GM18867 (cell line): Measurements from ENCODE around the gene TMA16.
"Not testable (repeated sequence)": the region's sequence is repeated elsewhere in the genome, so short reads cannot be mapped to it uniquely, and the experiment has no call there.

ENCODE experiments used
- ATAC-seq: cut with Tn5 transposase; IDR thresholded peaks from one replicate; pipeline ENCODE4 v1.9.1; 2021; ENCODE audit warnings: mild to moderate bottlenecking, moderate library complexity; ENCODE audit not compliant: unreplicated experiment

Gene TMA16

DNA sequence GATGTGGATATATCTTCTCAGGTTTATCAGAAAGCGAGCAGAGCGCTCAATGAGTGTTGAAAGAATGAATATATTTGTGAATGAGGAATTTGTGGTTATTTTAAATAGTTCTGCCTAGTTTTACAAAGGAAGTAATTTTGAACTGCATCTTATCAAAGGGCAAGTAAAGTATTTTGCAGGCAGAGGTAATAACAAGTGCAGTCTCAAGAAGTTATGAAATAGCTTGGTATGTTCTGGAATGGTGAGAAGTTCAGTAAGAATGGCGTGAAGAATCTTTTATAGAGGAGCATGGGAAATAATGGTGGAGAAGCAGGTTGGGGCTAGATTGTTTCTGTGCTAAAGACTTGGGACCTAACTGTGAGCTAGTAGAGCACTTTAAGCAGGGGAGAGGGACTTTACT lies 10.9 kb downstream of the TMA16 start:
- ATAC-seq, result no peak

DNA sequence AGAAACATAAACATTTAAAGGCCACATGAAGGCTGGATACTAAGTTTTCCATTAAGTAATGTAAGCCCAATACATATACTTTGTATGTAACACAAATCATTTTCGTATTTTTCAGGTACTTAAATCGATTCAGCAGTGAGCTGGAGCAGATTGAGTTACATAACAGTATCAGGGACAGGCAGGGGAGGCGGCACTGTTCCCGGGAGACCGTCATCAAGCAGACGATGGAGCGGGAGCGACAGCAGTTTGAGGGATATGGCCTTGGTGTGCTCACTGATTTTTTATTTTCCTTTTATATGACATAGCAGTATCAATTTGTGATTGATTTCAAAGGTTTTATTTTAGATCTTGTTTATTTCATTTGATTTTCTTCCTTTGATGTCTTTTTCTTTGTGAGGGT lies 20.7 kb downstream of the TMA16 start:
- no peak for ATAC-seq

DNA sequence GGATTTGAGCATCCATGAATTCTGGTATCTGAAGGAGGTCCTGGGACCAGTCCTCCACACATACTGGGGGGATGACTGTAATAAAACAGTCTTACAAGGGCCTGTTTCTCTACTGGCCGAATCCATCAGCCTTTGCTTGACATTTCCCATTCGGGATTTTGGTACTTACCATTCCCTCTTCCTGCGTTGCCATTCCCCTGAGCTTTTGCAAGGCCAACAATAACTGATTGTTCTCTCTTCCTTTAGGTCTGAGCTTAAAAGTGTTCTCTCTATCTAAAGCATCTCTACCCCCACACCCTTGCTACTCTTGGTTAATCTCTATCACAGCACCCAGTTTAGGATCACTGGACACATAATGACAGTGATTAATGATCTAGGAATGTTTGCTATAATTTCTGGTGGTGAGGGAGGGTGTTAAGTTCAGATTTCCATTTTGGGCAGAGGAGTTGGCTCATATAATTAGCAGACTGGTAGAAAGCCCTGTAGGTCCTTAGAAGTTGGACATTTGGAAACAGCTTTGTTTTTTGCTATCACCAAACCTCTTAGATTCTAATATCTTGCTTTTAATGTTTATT lies 29.4 kb downstream of the TMA16 start:
- no peak for ATAC-seq

- no peak for ATAC-seq
Measured at GRCh38 chr4:163525982-163526381, 31.5 kb downstream of the TMA16 start.

GRCh38 chr4:163527172-163527571 lies 32.7 kb downstream of the TMA16 start:
- ATAC-seq, result no peak

DNA sequence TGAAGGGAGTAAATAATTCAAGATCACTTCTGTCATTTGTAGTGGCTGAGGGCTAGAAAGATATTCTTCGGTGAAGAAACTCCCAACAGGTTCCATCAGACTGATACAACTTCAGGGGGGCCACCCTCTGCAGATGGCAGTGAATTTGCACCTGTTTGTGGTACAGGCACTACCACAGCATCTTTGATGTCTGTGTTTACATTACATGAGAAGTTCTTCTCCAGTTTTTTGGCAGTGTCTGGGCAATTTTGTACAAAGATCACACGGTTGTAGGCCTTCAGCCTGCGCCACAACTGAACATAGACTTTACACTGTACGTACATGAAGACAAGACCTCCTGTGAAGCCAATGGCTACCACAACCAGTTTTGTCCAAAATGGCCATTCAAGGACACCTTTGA lies 34.2 kb downstream of the TMA16 start:
- no peak for ATAC-seq

DNA sequence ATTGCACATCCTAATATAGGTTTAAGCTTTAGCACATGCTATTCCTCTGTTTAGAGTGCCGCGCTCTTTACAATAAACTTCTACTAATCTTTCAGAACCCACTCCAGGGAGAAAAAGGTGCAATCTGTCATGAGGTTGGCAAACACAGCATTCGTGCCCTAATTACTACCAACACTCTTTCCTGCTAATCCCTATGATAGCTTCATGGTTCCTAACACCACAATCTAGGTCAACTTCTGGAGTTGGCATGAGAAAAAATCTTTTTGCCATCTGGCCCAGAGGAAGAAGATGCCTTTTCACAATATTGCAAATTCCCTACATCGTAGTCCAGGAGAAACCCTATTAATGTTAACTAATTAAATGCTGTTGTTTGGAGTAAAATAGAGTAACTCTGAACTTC lies 39.6 kb downstream of the TMA16 start:
- no peak for ATAC-seq

GRCh38 chr4:163535657-163536056 lies 41.2 kb downstream of the TMA16 start:
- no peak for ATAC-seq

DNA sequence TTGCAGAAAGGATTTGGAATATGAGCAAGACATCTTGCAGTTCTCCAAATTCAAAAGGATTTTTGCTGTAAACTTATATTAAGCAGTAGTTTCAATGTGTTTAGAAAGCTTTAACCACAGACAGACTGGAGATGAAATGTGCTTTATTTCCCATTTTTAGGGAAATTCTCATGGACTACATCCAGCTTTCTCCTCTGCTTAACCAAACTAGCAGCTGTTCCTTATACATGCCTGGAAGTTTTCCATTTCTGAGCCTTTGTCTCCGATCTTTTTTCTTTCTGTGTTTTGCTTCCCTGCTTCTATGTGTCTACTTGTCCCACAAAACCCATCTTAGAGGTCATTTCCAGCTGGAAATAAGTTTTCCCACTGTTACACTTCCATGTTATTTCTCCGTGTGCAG lies 41.6 kb downstream of the TMA16 start:
- no peak for ATAC-seq

- no peak for ATAC-seq
Measured at GRCh38 chr4:163537114-163537513, 42.6 kb downstream of the TMA16 start.

DNA sequence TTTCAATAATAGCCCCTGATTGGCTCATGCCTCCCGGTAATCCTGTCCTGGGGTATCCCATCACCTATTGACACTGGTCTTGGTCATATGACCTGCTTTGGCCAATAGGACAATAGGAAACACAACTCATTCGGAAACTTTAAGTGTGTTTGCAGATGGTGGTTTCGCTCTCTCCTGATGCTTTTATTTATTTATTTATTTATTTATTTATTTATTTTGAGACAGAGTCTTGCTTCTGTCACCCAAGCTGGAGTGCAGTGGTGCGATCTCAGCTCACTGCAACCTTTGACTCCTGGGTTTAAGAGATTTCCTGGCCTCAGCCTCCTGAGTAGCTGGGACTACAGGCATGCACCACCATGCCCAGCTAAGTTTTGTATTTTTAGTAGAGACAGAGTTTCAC lies 44.3 kb downstream of the TMA16 start:
- not testable (repeated sequence) for ATAC-seq

DNA sequence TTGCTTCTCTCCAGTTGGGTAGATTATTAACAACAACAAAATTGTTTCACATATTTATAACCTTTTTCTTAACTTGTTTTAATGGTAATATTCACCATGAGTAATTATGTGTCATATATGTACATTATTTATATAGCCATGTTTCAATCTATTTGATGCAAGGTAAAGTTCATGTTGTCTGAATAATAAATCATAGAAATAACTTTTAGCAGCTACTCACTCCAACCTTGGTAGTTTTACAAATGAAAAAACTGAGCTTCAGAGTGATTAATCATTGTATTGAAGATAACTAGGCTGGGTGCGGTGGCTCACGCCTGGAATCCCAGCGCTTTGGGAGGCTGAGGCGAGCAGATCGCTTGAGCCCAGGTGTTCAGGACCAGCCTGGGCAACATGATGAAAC lies 46.0 kb downstream of the TMA16 start:
- no peak for ATAC-seq

GRCh38 chr4:163540977-163541376 lies 46.5 kb downstream of the TMA16 start:
- no peak for ATAC-seq

- peak; percentile 1 for ATAC-seq
Measured at GRCh38 chr4:163542275-163542674, 47.8 kb downstream of the TMA16 start.

- ATAC-seq, result peak; percentile 81
Measured at GRCh38 chr4:163544407-163545038, 50.0 kb downstream of the TMA16 start.

- ATAC-seq, result peak; percentile 43
Measured at GRCh38 chr4:163548481-163549243, 54.2 kb downstream of the TMA16 start.

GRCh38 chr4:163550869-163551267 lies 56.4 kb downstream of the TMA16 start:
- no peak for ATAC-seq

- no peak for ATAC-seq
Measured at GRCh38 chr4:163553146-163553545, 58.7 kb downstream of the TMA16 start.

DNA sequence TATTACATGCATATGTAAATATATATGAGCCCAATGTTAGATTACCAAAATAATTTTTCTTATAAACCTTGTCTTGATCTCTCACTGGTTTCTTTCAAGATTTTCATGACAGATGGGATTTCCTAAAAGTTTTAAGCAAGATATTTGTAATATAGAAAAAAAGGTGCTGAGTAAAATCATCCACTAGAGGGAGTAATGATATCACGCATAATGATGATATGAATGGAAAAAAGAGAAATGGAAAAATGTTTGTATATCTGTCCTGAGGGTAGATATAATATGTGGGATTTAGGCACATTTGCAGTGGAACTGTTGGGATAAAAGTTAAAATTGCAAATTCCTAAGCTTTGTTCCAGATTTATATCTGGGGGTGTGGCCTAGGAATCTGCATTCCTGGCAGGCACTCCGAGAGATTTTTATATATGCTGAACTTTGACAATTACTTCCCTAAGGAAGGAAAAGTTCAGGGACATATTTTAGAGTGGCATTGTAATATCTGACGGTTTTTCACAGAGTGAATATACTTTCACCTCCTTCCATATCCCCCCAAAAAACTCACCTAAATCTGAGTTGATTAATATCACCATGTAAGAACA lies 60.5 kb downstream of the TMA16 start:
- ATAC-seq, result no peak

DNA sequence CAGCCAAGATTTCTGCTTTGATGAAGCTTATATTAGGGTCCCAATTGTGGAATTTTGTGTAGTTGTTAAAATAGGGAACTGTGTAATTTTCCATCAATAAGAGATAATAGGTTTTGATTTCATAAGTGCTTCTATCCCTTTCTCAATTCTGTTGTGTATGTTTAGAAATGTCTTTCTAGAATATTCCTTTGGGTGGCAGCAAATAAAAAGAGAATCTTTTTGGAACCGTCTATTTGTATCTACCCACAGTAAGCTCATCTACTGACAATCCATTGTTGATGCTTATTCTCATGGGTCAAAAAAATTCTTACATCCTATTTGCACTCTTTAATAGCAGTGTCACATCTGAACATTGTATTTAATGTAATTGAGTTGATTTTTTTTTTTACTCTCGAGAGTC lies 61.7 kb downstream of the TMA16 start:
- peak; percentile 51 for ATAC-seq

- ATAC-seq, result no peak
Measured at GRCh38 chr4:163556650-163557391, 62.3 kb downstream of the TMA16 start.
